ENCODE measurements around the gene ARHGAP45.

ARHGAP45 gene

GRCh38 chr19:1032264-1032867 is 34.6 kb upstream of the ARHGAP45 start:
- DNase-seq (ENCODE audit: low read depth) = no peak
- no peak overlapping the region for H3K4me3 ChIP-seq (ENCODE audit: low read length)
- no peak for TF ChIP-seq CTCF (IDR thresholded peaks at IDR 0.05; ENCODE audit: insufficient read depth, low read depth, low read length, missing control alignments)

GRCh38 chr19:1035998-1036621 is 30.9 kb upstream of the ARHGAP45 start:
- DNase-seq (ENCODE audit: low read depth) = no peak
- no peak for TF ChIP-seq CTCF (IDR thresholded peaks at IDR 0.05; ENCODE audit: insufficient read depth, low read depth, low read length, missing control alignments)
- no peak overlapping the region for H3K4me3 ChIP-seq (ENCODE audit: low read length)

GRCh38 chr19:1037621-1038064 is 29.3 kb upstream of the ARHGAP45 start:
- no peak for TF ChIP-seq CTCF (IDR thresholded peaks at IDR 0.05; ENCODE audit: insufficient read depth, low read depth, low read length, missing control alignments)
- H3K4me3 ChIP-seq (ENCODE audit: low read length) = no peak overlapping the region
- DNase-seq (ENCODE audit: low read depth) = no peak

GRCh38 chr19:1038978-1039645 is 27.9 kb upstream of the ARHGAP45 start:
- TF ChIP-seq CTCF (IDR thresholded peaks at IDR 0.05; ENCODE audit: insufficient read depth, low read depth, low read length, missing control alignments) = no peak
- H3K4me3 ChIP-seq (ENCODE audit: low read length) = no peak overlapping the region
- peak; percentile 21 for DNase-seq (ENCODE audit: low read depth)

- peak within 1 kb of the TSS; percentile 75 for H3K4me3 ChIP-seq (ENCODE audit: low read length)
- DNase-seq (ENCODE audit: low read depth) = peak; percentile 99
- TF ChIP-seq CTCF (IDR thresholded peaks at IDR 0.05; ENCODE audit: insufficient read depth, low read depth, low read length, missing control alignments) = no peak
These were observed 27.1 kb upstream of the ARHGAP45 start, which contains the start of gene ABCA7 for GRCh38 chr19:1039646-1040475. ABCA7 (plus strand) TSS chr19:1040107; CDS start chr19:1041362, 1,255 bp downstream.

- no peak for TF ChIP-seq CTCF (IDR thresholded peaks at IDR 0.05; ENCODE audit: insufficient read depth, low read depth, low read length, missing control alignments)
- peak overlapping the region; percentile 75 for H3K4me3 ChIP-seq (ENCODE audit: low read length)
- DNase-seq (ENCODE audit: low read depth) = peak; percentile 95
These were observed 26.3 kb upstream of the ARHGAP45 start for GRCh38 chr19:1040476-1041271.

All from epithelial cell of esophagus (primary cell).